ENCODE results near the gene RNF130. TPM values are rescaled to one million over a fixed set of nuclear protein-coding genes. Genes with fewer than 3 reads are reported as not detected.

RNF130 gene
- total RNA-seq, 2 donors from 2014 or later, result 39.7 to 52.1 TPM

DNA sequence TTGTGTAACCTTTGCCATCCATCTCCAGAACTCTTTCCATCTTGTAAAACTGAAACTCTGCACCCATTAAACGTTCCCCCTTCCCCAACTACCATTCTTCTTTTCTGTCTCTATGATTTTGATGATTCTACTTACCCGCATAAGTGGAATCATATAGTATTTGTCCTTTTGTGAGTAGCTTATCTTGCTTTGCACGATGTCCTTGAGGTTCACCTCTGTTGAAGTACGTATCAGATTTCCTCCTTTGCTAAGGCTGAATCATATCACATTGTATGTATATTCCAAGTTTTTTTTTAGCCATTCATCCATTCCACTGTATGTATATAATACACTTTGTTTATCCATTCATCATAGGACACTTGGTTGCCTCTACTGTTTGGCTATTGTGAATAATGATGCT, 2.9 kb upstream of the RNF130 start:
- intact Hi-C loops (cut with DNase I, micrococcal nuclease), result loop anchor here in 1 of 2 donors (10.0 kb wide), 1 partner anchor 160 kb away; no protein-coding TSS in a partner anchor
- ATAC-seq, result no peak
- no peak for DNase-seq

DNA sequence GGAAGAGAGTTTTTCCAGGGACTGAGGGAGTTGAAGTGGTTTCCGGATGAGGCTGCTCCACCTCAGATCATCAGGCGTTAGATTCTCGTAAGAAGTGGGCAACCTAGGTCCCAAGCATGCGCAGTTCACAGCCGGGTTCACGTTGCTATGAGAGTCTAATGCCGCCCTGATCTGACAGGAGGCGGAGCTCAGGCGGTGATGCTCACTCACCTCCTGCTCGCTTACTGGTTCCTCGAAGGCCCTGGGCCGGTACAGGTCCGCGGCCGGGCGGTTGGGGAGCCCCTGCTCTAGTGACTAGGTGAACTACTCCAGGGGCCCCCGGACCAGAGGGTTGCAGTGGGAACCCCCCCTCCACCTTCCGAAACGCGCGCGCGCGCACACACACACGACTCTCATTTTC, 997 bp upstream of the RNF130 start:
- DNase-seq, result peak in 1 of 2 donors; percentile 40
- intact Hi-C loops (cut with DNase I, micrococcal nuclease), result loop anchor here in 1 of 2 donors (10.0 kb wide), 1 partner anchor 158 kb away; no protein-coding TSS in a partner anchor
- ATAC-seq, result no peak

DNA sequence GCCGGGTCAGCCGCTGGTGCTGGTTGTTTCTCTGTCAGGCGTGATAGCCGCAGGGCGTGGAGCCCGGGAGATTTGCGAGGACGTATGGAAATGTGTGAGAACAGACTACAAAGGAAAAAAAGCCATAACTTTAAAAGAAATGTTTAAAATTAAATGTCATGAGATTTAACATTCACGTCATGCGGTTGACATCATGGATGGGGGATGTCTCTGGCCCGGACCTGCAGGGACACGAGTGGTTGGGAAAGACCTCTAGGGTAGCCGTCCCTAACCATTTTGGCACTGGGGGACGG, 643 bp upstream of the RNF130 start:
- intact Hi-C loops (cut with DNase I, micrococcal nuclease), result loop anchor here in 1 of 2 donors (10.0 kb wide), 1 partner anchor 157 kb away; no protein-coding TSS in a partner anchor
- ATAC-seq, result no peak
- DNase-seq, result no peak

DNA sequence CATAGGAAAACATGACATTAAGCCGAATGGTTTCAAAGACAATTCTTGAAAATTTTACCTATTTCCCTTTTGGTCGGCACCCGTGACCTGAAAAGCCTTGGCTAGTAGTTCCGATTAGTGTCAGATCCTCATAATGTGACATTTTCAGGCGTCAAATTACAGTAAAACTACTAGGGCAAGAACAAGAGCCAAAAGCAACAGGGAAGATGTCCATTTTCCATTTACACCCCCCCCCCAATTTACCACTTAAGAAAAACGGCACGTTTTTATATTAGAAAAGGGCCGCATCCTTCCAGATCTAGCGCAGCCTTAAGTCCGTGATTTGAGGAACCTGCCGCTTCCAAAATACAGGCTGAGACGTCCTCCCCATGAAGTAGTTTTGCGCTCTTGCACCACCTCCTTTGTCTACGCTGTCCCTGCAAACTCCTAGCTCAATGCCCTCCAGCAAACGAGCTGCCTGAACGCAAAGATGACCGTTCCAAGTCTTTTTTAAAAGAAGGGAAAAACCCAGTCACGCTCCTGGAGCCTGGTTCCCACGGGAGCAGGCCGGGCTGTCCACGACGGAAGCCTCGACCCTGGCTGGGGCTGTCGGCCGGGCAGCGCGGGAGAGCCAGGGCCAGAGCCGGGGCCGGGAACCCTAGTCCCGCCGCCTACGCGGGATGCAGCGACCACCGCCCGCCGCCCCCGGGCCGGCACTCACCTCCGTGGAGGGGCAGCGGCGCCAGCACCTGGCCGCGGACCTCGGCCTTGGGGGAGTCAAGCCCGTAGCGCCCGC, 616 bp downstream of the RNF130 start:
- intact Hi-C loops (cut with DNase I, micrococcal nuclease), result loop anchor here in 1 of 2 donors (10.0 kb wide), 1 partner anchor 156 kb away; no protein-coding TSS in a partner anchor
- peak; percentile 37 for ATAC-seq
- DNase-seq, result no peak

DNA sequence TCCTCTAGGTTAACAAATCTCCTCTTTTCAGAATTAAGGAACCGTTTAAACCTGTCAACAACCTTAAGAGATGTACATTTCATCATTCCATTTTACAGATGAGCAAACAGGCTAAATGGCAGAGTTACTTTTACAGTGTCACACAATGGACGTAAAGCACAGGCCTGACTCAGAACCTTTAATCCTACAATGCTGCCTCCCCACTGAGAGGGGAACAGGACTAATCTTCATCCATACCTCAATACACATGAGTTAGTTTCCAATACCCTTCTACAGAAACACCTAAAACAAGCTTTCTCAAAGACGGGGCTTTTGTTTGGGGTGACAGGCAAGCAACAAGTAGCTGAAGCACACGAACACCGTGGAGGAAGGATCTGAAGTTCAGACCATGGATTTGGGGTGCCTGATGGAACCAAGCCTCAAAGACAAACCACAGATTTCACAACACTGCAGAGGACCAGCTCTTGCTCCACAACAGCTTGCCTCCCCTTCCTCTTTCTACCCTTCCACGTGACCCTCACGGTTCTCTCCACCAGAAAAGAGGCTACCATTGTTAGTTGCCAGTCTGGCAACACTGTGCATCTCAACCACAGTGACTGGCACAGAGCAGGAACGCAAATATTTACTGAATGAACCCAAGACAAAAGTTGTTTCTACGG, 1.8 kb downstream of the RNF130 start:
- intact Hi-C loops (cut with DNase I, micrococcal nuclease), result loop anchor here in 1 of 2 donors (10.0 kb wide), 1 partner anchor 155 kb away; no protein-coding TSS in a partner anchor
- ATAC-seq, result no peak
- DNase-seq, result peak in 1 of 2 donors; percentile 46

DNA sequence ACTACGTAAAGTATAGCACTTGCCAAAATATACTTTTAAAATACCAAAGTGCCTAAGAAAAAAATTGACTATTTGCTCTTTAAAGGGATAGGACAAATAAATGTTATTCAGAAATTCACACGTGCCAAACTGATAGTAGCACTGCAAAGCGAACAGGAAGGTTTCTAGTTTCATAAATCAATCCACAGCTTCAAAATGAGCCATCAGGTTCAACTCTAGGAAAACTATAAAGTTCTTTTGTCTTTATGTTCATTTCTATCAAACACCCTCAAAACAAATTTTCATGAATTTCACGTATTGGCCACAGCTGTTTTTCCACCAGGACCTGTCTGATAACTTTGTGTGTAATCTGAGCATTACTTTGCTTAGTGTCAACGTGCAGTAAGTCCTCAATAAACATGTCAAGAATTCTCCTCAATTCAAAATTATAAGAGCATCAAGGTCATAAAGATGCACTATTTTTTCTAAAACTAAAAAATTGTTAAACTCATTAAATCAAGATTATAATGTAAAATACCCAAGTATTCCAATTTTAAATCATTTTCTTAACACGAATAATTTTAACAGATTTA, 3.0 kb downstream of the RNF130 start:
- DNase-seq (no peak), ATAC-seq (no peak)
- intact Hi-C loops (cut with DNase I, micrococcal nuclease), result no loop called here

DNA sequence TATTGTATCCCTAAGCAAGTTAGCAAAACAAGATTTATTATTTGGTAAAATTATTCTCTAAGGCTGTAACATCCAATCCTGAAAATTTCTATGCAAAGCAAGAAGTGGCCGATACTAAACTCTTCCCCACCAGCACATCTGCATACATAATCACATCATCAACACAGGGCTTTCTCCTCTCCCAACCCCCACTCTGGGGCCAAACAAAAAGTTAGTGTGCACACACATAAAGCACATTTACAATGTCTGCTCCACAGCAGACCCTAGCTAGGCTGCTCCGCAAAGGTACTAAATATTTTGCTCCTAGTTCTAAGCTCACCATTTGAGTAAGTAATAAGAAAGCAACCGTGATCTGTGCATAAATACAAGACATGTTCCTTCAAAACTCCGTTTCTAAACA, 3.6 kb downstream of the RNF130 start:
- DNase-seq, result no peak
- ATAC-seq, result no peak
- intact Hi-C loops (cut with DNase I, micrococcal nuclease), result no loop called here

DNA sequence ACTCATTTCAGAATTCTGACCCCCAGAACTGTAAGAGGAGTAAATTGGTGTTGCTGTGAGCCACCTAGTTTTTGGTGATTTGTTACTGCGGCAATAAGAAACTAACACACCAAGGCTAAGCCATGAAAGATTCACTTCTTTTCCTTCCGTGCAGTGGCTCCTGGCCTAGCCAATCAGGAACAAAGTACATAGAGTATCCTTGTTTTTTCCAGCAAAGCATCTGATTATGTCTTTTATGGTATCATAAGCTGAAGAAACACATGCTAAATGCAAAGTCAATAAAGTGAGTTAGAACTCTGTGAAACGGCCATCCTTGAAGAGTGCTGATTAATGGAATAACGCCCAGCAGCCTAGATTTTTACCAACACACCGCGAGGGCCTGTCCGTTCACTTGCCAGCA, 11.4 kb downstream of the RNF130 start:
- intact Hi-C loops (cut with DNase I, micrococcal nuclease), result no loop called here
- DNase-seq (no peak), ATAC-seq (peak; percentile 85)

DNA sequence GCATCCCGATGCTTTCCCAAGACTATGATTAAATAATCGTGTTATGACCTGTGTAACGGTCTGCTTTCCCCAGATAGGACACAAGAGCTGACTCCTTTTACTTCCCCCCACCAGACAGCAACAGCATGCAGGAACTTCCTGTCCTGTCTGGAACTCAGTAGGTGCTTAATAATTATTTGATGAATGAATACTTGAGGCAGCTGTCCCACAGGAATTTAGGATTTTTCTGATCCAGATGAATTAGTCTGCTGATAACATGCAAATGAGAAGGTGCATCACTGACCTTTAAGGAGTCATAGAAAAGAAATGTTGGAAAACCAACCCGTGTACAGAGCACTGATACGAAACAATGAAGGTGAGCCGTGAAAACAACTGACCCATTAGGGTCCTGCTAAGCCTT, 12.2 kb downstream of the RNF130 start:
- ATAC-seq (no peak), DNase-seq (no peak)
- intact Hi-C loops (cut with DNase I, micrococcal nuclease), result no loop called here

DNA sequence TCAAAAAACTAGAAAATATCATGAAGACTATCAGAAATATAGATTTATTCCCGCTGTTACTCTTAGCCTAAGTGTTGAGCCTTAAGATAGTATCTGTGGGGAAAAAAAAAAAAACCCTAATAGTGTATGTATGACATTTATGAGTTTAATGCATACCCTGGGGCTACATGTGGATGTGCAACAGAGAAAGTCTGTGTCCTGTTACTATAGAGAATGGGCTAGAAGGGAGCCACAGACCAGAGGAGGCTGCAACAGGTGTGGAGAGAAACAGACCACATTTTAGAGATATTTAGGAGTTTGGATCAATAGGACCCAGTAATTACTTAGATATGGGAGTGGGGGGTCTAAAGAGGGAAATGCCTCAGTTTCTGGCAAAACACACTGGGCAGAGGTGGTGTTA, 15.4 kb downstream of the RNF130 start:
- intact Hi-C loops (cut with DNase I, micrococcal nuclease), result no loop called here
- ATAC-seq (no peak), DNase-seq (no peak)

DNA sequence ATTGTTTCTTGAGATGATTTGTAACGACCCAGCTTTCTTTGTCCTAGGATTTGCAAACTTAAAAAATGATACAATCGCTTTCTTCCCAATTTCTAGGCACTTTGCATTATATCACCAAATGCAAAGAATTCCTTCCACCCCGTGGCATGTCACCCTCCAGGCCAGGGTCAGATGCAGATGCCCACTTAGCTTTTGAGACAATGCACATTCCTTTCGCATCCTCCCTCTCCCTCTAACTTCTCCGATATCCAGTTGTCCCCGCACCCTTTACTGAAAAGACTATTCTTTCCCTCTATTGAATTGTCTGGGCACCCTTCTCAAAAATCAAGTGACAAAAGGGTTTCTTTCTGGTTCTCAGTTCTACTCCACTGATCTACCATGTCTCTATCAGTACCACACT, 17.3 kb downstream of the RNF130 start:
- intact Hi-C loops (cut with DNase I, micrococcal nuclease), result no loop called here
- no peak for DNase-seq
- no peak for ATAC-seq

DNA sequence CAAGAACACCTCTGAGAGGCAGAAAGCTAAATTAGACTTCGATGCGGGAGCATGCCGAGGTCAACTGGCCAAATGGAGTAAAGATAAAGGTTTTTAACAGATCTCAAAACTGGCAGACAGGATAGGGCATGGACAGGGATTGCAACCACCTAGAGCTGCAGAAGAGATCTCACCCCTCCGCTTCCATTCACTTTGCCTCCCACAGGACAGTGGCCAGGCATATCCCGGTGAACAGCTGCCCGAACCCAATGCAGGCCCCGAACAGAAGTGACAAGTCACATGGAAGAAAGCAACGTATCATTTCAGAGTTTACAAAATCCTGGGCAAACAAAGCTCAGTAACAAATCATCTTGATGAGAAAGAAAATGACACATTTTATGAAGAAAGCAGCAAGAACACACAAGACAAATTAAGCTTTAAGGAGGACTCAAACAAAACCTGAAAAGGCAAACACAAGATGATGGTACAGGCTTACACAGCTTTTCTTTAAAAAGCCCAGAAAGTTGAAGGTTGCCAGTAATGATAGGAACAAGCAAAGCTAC, 18.4 kb downstream of the RNF130 start:
- intact Hi-C loops (cut with DNase I, micrococcal nuclease), result no loop called here
- ATAC-seq (no peak), DNase-seq (no peak)

DNA sequence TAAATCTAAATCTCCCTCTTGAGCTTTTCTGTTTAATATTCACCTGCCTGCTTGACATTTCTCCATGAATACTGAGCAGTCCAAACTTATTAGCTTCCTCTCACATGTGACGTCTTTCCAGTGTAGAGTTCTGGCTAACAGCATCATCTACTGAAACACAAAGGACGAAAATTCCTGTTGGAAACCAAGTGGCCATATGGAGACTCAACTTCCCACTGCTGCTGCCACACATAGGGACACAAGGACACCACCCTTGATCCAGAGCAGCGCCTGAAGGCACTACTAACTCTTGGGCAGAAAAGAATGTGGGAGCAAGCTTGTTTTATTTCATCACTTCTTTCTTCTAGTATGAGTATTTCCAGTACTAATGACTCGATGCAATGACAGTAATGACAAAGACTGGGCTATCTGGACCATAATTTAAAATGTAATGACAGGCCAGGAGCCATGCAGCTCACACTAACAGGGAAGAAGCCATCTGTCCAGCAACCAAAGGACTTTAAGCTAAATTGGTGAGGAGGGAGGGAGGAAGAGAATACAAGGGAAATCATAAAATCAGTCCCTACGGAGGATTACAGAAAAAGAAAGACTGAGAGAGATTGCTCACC, 19.2 kb downstream of the RNF130 start:
- DNase-seq, result no peak
- intact Hi-C loops (cut with DNase I, micrococcal nuclease), result no loop called here
- ATAC-seq, result no peak

DNA sequence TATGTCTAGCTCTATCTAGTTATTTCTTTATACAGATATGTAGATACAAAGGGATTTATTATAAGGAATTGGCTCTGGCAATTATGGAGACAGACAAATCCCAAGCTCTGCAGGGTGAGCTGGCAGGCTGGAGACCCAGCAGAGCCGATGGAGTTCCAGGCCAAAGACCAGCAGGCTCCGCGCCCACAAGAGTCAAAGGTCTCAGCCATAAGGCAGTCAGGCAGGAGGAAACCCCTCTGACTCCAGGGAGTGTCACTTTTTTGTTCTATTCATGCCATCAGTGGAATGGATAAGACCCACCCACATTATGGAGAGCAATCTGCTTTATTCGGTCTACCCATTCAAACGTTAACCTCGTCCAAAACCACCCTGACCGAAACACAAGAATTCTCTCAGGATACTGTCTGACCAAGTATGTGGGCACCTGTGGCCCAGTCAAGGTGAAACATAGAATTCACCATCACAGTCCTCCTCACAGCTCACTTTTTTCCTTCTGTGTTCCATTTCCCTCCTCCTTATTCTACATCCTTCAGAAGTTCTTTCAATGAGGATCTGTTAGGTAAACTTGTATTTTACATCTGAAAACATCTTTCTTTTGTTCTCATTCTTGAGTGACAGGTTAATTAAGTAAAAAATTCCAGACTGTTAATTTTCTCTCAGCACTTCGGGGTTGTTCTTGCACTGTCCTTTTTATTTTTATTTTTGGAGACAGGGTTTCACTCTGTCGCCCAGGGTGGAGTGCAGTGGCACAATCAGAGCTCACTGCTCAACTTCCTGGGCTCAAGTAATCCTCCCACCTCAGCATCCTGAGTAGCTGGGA, 21.2 kb downstream of the RNF130 start:
- peak; percentile 83 for ATAC-seq
- intact Hi-C loops (cut with DNase I, micrococcal nuclease), result no loop called here

DNA sequence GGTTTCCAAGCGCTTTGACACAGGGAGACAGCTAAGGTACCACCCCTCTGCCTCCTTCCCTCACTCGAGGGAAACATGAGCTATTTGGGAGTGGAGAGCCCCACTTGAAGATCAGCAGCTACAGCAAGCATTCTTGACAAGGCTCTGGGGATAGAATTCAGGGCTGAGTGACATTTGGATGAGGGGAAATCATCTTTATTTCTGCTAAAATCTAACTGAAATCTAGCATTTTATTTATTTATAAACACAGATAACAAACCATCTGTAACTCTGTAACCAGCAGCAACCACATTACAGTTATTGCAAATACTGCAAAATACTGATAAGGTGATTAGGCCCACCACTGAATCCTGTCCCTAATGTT, 22.4 kb downstream of the RNF130 start:
- no peak for ATAC-seq
- no peak for DNase-seq
- intact Hi-C loops (cut with DNase I, micrococcal nuclease), result no loop called here

More for the DNA sequence above, 21.2 kb downstream of the RNF130 start:
- DNase-seq, result peak in 1 of 2 donors; percentile 31

DNA sequence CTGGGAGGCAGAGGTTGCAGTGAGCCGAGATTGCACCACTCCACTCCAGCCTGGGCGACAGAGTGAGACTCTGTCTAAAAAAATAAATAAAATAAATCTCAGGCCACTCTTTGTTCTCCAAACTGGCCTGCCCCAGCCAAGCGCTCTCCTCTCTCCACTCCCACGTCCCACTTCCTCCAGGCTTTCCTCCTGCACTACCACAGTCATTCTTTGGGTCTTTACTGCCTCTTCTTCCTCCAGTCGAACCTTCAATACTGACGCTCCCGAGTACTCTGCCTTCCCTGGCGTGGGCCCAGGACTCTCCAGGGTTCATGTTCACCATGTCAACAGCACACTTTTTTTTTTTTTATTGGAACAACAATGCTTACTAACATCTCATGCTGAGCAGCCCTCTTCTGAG, 23.9 kb downstream of the RNF130 start:
- intact Hi-C loops (cut with DNase I, micrococcal nuclease), result no loop called here
- DNase-seq, result peak in 1 of 2 donors; percentile 38
- peak; percentile 57 for ATAC-seq

DNA sequence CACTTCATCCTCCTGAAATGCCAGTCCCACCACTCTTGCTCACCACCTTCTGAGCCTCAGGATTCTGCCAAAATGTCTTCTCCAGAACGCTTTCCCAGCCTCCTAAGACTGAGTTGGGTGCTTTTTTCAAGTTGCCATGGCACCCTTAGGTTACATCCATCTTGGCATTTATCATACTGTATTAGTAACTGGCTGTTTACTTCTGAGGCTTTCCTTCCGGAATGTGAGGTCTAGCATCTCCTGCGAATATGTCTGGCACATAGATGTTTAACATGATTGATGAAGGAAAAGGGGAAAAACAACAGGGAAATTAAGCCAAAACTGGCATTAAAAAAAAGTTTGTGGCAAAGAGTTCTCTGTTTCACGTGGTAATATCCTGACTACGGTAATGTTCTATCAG, 24.9 kb downstream of the RNF130 start:
- ATAC-seq (no peak), DNase-seq (no peak)
- intact Hi-C loops (cut with DNase I, micrococcal nuclease), result no loop called here

DNA sequence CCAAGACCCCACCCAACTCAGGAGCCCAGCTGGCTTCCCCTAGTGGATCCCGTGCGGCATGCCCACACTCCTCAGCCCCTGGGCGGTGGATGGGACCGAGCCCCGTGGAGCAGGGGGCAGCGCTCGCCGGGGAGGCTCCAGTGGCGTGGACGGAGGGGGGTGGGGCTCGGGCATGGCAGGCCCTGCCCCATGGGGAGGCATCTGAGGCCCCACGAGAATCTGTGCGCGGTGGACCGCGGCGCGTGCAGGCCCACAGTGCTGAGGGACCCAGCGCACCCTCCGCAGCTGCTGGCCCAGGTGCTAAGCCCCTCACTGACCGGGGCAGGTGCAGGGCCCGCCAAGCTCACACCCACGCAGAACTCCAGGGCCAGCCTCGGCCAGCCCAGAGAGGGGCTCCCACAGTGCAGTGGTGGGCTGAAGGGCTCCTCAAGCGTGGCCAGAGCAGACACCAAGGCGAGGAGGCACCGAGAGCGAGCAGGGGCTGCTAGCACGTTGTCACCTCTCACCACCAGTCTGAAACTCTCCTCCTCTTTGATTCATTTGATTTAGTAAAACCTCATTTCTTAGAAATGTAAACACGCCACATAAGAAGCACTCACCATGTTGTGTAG, 25.6 kb downstream of the RNF130 start:
- no peak for ATAC-seq

More for the DNA sequence above, 25.6 kb downstream of the RNF130 start:
- intact Hi-C loops (cut with DNase I, micrococcal nuclease), result no loop called here
- DNase-seq, result no peak
